Rectal smooth muscle tissue (tissue), 1 donor: ENCODE measurements around the gene C4orf46.
"Not testable (repeated sequence)": the region's sequence is repeated elsewhere in the genome, so short reads cannot be mapped to it uniquely, and the experiment has no call there.

ENCODE experiments used
- H3K27ac ChIP-seq: one replicate; pipeline ENCODE4 v1.7.0; 2013; ENCODE audit warnings: low read depth, low read length, inconsistent platforms
- H3K27me3 ChIP-seq: one replicate; pipeline ENCODE4 v1.7.0; 2013; ENCODE audit warnings: low read length; ENCODE audit not compliant: control insufficient read depth, insufficient read depth
- H3K36me3 ChIP-seq: one replicate; pipeline ENCODE4 v1.7.0; 2013; ENCODE audit warnings: low read length; ENCODE audit not compliant: control insufficient read depth, insufficient read depth
- H3K4me1 ChIP-seq: one replicate; pipeline ENCODE4 v1.7.0; 2013; ENCODE audit warnings: low read length; ENCODE audit not compliant: control insufficient read depth, insufficient read depth
- H3K4me3 ChIP-seq: one replicate; pipeline ENCODE4 v1.7.0; 2013; ENCODE audit warnings: low read length
- H3K9ac ChIP-seq: one replicate; pipeline ENCODE4 v1.7.0; 2013; ENCODE audit warnings: low read length

The C4orf46 gene

DNA sequence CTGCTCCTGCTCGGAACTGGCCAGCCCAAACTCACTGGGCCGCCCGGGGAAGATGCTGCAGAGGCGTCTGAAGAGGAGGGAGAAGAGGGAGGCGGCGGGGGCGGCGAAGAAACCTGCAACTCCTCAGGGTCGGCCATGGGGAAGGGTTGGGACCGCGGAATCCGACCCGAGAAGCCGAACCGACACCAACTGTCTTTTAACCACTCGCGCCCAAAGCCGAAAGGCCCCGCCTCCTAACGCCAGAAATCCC lies at the start of gene C4orf46:
Gene C4orf46, minus strand, starts transcription at position 223 of the 250 bp plus-strand sequence. Its CDS starts 86 bp downstream, at position 137.
- no peaks in the 10 kb centered on the region for H3K27me3 ChIP-seq
- H3K36me3 ChIP-seq = no peaks in the 10 kb centered on the region
- H3K4me1 ChIP-seq = peaks cover 7% of the 10 kb centered on the region
- H3K27ac ChIP-seq = peak within 1 kb of the TSS; percentile 95
- peak within 1 kb of the TSS; percentile 85 for H3K9ac ChIP-seq
- peak within 1 kb of the TSS; percentile 96 for H3K4me3 ChIP-seq

DNA sequence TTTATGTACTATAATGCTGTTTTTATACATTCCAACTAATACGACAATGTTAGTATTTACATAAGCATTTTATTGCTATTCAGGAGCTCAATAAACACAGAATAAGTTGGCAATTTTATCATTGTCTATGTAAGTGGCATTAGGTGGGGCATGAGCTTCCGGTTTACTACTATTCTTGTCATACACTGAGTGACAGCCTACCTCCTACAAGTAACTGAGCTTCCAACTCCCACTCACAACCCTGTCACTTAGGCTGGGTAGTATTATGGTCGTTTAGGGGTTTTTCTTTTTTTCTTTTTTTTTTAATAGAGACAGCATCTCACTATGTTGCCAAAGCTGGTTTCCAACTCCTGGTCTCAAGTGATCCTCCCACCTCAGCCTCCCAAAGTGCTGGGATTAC lies 44.1 kb upstream of the C4orf46 start:
- Histone ChIP-seq H3K4me3 (no peak overlapping the region), H3K36me3 (peaks cover 17% of the 10 kb centered on the region), H3K4me1 (no peaks in the 10 kb centered on the region)

DNA sequence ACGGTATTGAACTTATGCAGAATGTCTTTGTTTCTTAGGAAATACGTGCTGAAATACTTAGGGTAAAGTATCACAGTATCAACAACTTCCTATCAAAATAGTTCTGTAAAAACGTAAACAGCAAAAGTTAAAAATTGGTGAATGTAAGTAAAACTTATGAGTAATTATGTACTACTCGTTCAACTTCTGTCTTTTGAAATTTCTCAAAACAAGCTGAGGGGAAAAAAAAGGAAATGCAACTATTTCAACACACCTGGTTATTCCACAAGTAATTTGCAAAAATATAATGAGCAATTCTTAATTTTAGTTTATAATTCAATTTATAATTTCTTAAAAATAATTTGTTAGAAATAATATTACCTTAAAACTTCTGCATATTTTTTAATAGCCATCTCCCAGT lies 43.2 kb upstream of the C4orf46 start:
- H3K36me3 ChIP-seq = peaks cover 20% of the 10 kb centered on the region
- no peaks in the 10 kb centered on the region for H3K4me1 ChIP-seq
- H3K4me3 ChIP-seq = no peak overlapping the region
- no peaks in the 10 kb centered on the region for H3K27me3 ChIP-seq
- H3K27ac ChIP-seq = no peak overlapping the region
- no peak overlapping the region for H3K9ac ChIP-seq

More for the DNA sequence above, 44.1 kb upstream of the C4orf46 start:
- Histone ChIP-seq H3K27ac (no peak overlapping the region), H3K27me3 (no peaks in the 10 kb centered on the region), H3K9ac (no peak overlapping the region)

DNA sequence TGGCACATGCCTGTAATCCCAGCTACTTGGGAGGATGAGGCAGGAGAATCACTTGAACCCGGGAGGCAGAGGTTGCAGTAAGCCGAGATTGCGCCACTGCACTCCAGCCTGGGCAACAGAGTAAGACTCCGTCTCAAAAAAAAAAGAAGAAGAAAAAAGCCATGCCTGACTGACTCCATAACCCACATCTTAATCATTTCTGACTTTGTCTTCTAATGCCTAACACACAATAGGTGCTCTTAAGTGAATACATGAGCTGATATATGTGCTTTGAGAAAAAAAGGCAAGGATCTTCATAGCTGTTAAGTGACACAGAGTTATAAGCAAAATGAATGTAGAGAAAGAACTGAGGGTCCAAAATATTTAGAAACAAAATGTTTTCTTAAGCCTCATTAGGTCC lies 40.9 kb upstream of the C4orf46 start:
- H3K36me3 ChIP-seq = peaks cover 12% of the 10 kb centered on the region

DNA sequence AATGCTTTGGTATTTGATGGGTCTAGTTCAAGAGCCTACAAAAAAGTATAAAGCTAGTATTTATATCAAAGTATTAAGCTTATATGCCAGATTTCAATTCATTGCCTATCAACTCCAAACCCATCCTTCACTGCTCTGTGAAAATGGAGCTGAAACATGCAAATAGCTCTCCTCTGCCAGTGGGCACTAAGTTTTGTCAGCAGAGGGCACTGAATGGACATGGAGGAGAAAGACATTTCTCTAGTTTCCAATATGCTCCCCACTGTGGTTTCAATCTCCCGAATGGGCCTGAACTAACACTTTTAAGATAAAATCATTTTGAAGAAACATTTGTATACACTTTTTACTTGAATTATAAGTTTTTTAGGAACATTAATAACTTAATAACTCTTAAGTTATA lies 39.1 kb upstream of the C4orf46 start:
- Histone ChIP-seq H3K27me3 (no peaks in the 10 kb centered on the region), H3K36me3 (peaks cover 12% of the 10 kb centered on the region), H3K27ac (no peak overlapping the region), H3K4me3 (no peak overlapping the region), H3K4me1 (no peaks in the 10 kb centered on the region), H3K9ac (no peak overlapping the region)

More for the DNA sequence above, 40.9 kb upstream of the C4orf46 start:
- H3K27ac ChIP-seq, H3K4me1 ChIP-seq, H3K27me3 ChIP-seq, H3K4me3 ChIP-seq, H3K9ac ChIP-seq: not testable (repeated sequence)

DNA sequence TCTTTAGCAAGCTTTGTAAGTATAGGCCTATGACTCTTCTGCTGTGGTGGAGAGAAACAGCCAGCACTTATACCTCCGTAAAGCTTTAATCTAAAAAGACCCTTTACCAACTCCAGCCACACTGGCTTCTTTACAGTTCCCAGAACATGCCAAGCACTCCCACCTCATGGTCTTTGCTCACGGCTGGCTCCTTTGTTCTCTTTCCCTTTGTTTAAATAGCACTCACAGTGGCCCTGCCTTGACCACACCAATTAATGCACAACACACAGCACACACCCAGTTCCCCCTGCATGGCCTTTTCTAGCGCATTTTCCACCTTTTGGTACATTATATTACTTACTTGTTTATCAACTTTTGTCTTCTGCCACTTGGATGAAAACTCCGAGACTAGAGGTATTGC lies 32.6 kb upstream of the C4orf46 start:
- Histone ChIP-seq H3K4me1 (no peaks in the 10 kb centered on the region), H3K36me3 (no peaks in the 10 kb centered on the region), H3K27ac (no peak overlapping the region), H3K9ac (no peak overlapping the region), H3K4me3 (no peak overlapping the region), H3K27me3 (no peaks in the 10 kb centered on the region)

- Histone ChIP-seq H3K9ac (no peak overlapping the region), H3K4me3 (no peak overlapping the region), H3K27ac (no peak overlapping the region), H3K36me3 (no peaks in the 10 kb centered on the region), H3K27me3 (no peaks in the 10 kb centered on the region), H3K4me1 (no peaks in the 10 kb centered on the region)
Measured at GRCh38 chr4:158688813-158689212, 17.1 kb upstream of the C4orf46 start.

DNA sequence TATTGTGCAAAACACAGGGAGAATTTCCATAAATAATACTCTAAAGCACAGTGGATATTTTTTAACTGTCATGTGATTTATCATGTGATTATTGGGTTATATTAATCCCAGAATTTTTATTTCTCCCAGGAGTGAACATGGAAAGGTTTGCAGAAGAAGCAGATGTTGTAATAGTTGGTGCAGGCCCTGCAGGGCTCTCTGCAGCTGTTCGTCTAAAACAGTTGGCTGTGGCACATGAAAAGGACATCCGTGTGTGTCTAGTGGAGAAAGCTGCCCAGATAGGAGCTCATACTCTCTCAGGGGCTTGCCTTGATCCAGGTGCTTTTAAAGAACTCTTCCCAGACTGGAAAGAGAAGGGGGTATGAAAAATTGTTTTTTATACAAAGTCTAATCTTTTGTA lies 10.4 kb upstream of the C4orf46 start:
- H3K4me3 ChIP-seq = no peak overlapping the region
- no peaks in the 10 kb centered on the region for H3K4me1 ChIP-seq

GRCh38 chr4:158681629-158682028 lies 9.9 kb upstream of the C4orf46 start:
- Histone ChIP-seq H3K36me3 (no peaks in the 10 kb centered on the region), H3K27me3 (no peaks in the 10 kb centered on the region), H3K4me3 (no peak overlapping the region), H3K9ac (no peak overlapping the region), H3K4me1 (no peaks in the 10 kb centered on the region), H3K27ac (no peak overlapping the region)

More for the DNA sequence above, 10.4 kb upstream of the C4orf46 start:
- Histone ChIP-seq H3K36me3 (no peaks in the 10 kb centered on the region), H3K27me3 (no peaks in the 10 kb centered on the region), H3K9ac (no peak overlapping the region), H3K27ac (no peak overlapping the region)

GRCh38 chr4:158678767-158679166 lies 7.1 kb upstream of the C4orf46 start:
- Histone ChIP-seq H3K4me3 (no peak overlapping the region), H3K9ac (no peak overlapping the region), H3K4me1 (no peaks in the 10 kb centered on the region), H3K36me3 (no peaks in the 10 kb centered on the region), H3K27me3 (no peaks in the 10 kb centered on the region), H3K27ac (no peak overlapping the region)

GRCh38 chr4:158676076-158676475 lies 4.4 kb upstream of the C4orf46 start:
- H3K4me3 ChIP-seq = no peak overlapping the region
- no peaks in the 10 kb centered on the region for H3K4me1 ChIP-seq
- H3K36me3 ChIP-seq = no peaks in the 10 kb centered on the region
- no peak overlapping the region for H3K27ac ChIP-seq
- no peak overlapping the region for H3K9ac ChIP-seq
- H3K27me3 ChIP-seq = no peaks in the 10 kb centered on the region

- H3K27ac ChIP-seq = no peak overlapping the region
- H3K9ac ChIP-seq = no peak overlapping the region
- no peaks in the 10 kb centered on the region for H3K27me3 ChIP-seq
- peaks cover 7% of the 10 kb centered on the region for H3K4me1 ChIP-seq
- H3K36me3 ChIP-seq = no peaks in the 10 kb centered on the region
- H3K4me3 ChIP-seq = no peak overlapping the region
Measured at GRCh38 chr4:158673633-158674032, 1.9 kb upstream of the C4orf46 start.

DNA sequence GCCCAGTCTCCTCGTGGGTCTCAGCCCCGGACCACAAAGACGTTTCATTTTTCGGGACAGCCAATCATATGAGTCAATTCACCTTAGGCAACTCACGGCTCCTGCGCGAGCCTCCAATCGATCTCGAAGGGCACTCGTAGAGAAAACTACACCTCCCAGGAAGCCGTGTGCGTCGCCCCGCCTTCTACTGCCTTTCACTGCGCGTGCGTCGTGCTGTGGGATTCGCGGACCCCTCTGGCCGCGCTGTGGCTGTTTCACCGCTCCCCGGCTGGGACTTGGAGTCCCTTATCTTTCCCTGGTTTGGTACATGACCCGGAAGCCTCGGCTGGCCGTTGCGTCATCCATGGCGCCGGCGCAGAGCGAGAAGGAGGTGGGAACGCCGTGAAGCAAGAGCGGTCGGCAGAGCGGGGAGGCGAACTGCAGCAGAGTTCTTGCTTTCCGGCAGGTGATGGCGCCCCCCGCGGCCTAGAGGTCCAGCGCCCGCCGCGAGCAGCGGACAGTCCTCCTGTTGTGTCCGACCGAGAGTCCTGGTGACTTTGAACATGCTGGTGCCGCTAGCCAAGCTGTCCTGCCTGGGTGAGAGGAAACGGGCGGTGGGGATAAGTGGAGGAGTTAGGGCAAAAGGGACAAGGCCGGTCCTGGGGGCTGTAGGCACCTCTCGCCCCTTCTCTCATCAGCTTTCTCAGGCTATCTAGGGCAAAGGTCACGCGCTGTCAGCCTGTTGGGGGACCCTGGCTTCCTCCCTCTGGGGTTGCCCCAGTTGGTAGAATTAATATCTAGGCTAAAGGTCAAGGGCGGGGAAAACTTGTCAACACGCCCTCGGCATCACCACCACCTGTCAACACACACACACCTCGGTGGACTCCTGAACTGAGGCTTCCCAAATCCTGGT lies 474 bp upstream of the C4orf46 start, which contains the start of gene ETFDH:
Gene ETFDH, plus strand, starts transcription at position 382 of the 892 bp plus-strand sequence. Its CDS starts 161 bp downstream, at position 543.
- Histone ChIP-seq H3K9ac (peak within 1 kb of the TSS; percentile 85), H3K27me3 (no peaks in the 10 kb centered on the region), H3K4me1 (peaks cover 7% of the 10 kb centered on the region), H3K27ac (peak within 1 kb of the TSS; percentile 95), H3K4me3 (peak within 1 kb of the TSS; percentile 96), H3K36me3 (no peaks in the 10 kb centered on the region)
